ENCODE results near the gene SVEP1.

DNA sequence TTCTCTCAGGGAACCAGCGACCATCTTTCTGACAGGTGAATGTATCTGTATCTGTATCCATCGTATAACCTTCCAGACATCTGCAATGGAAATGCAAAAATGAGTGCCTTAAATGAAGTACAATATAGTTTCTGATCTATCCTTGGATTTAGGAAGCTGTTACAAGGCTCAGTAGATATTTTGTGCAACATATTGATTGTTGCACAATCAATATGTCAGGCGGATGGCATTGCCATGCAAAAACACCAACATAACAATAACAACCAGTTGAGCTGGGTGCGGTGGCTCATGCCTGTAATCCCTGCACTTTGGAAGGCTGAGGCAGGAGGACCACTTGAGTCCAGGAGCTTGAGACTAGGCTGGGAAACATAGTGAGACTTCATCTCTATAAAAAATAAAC lies 175.1 kb downstream of the SVEP1 start:
- TF ChIP-seq CTCF (IDR thresholded peaks at IDR 0.05; ENCODE audit: low read depth, low read length), result no peak
- TF ChIP-seq POLR2A (IDR thresholded peaks at IDR 0.05; ENCODE audit: extremely low read depth, insufficient read length), result no peak
- TF ChIP-seq, protein P1, sequence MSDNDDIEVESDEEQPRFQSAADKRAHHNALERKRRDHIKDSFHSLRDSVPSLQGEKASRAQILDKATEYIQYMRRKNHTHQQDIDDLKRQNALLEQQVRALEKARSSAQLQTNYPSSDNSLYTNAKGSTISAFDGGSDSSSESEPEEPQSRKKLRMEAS (IDR thresholded peaks at IDR 0.05; ENCODE audit: low read depth, low read length), result no peak
- no peak for TF ChIP-seq MYC (IDR thresholded peaks at IDR 0.05; ENCODE audit: low read depth, low read length)
